WTC11 (cell line): Measurements from ENCODE around the gene CACNA1D. TPM values are rescaled to one million over a fixed set of nuclear protein-coding genes. Genes with fewer than 3 reads are reported as not detected.

Experiments used
- ATAC-seq: fragments of 200-7000 bp; cut with Tn5 transposase; 2 replicates; pipeline ENCODE4 v1.10.0; 2021; ENCODE audit warnings: mild to moderate bottlenecking, moderate library complexity
- CTCF ChIA-PET: fragments of 300-600 bp; sonication (Branson Sonifier 250); formaldehyde crosslinking; loops from one replicate; lab custom pipeline; 2021; ENCODE audit warnings: antibody characterized with exemption; lab: Charles Lee
- POLR2A ChIA-PET: fragments of 350-600 bp; sonication (Branson Sonifier 250); formaldehyde crosslinking; loops from one replicate; lab custom pipeline; 2021; ENCODE audit warnings: antibody characterized with exemption; lab: Charles Lee
- DNase-seq: peaks from one replicate; pipeline ENCODE4 v3.0.0; 2021; ENCODE audit warnings: low spot score
- H3K27ac Mint-ChIP-seq: 2 replicates; pipeline ENCODE4 v1.8.0; 2021; ENCODE audit warnings: mixed read lengths
- H3K27me3 Mint-ChIP-seq: 2 replicates; pipeline ENCODE4 v1.8.0; 2021; ENCODE audit warnings: low read depth, mild to moderate bottlenecking, moderate library complexity, mixed read lengths
- H3K36me3 Mint-ChIP-seq: 2 replicates; pipeline ENCODE4 v1.8.0; 2021; ENCODE audit warnings: mixed read lengths
- H3K4me1 Mint-ChIP-seq: 2 replicates; pipeline ENCODE4 v1.8.0; 2022; ENCODE audit warnings: mixed read lengths
- H3K4me3 Mint-ChIP-seq: 2 replicates; pipeline ENCODE4 v1.8.0; 2021; ENCODE audit warnings: mild to moderate bottlenecking, moderate library complexity, mixed read lengths
- H3K9me3 Mint-ChIP-seq: 2 replicates; pipeline ENCODE4 v1.8.0; 2021; ENCODE audit warnings: mixed read lengths
- CREM ChIP-seq: sonication (generic); formaldehyde crosslinking; IDR thresholded peaks from 2 replicates; pipeline ENCODE4 v1.8.1; 2022; ENCODE audit warnings: mild to moderate bottlenecking, missing genetic modification reagents, moderate library complexity
- FOXK1 ChIP-seq: sonication (generic); formaldehyde crosslinking; IDR thresholded peaks from 2 replicates; pipeline ENCODE4 v1.8.0; 2022; ENCODE audit warnings: mild to moderate bottlenecking, moderate library complexity, missing genetic modification reagents
- GABPB1 ChIP-seq: sonication (generic); formaldehyde crosslinking; IDR thresholded peaks from 2 replicates; pipeline ENCODE4 v1.8.1; 2023; ENCODE audit warnings: mild to moderate bottlenecking, missing genetic modification reagents
- HMGXB4 ChIP-seq: sonication (generic); formaldehyde crosslinking; IDR thresholded peaks from 2 replicates; pipeline ENCODE4 v1.8.1; 2023; ENCODE audit warnings: mild to moderate bottlenecking, moderate library complexity, missing genetic modification reagents
- JUN ChIP-seq: sonication (generic); formaldehyde crosslinking; IDR thresholded peaks from 2 replicates; pipeline ENCODE4 v1.8.0; 2023; ENCODE audit warnings: mild to moderate bottlenecking, missing genetic modification reagents
- MAX ChIP-seq: sonication (generic); formaldehyde crosslinking; IDR thresholded peaks from 2 replicates; pipeline ENCODE4 v1.8.0; 2022; ENCODE audit warnings: mild to moderate bottlenecking, missing genetic modification reagents
- RELA ChIP-seq: sonication (generic); formaldehyde crosslinking; IDR thresholded peaks from 2 replicates; pipeline ENCODE4 v1.8.1; 2022; ENCODE audit warnings: missing genetic modification reagents, mild to moderate bottlenecking, borderline replicate concordance
- ZBTB21 ChIP-seq: sonication (generic); formaldehyde crosslinking; IDR thresholded peaks from 2 replicates; pipeline ENCODE4 v1.8.1; 2023; ENCODE audit warnings: mild to moderate bottlenecking, missing genetic modification reagents, borderline replicate concordance
- ZMAT4 ChIP-seq: fragments of 250-450 bp; sonication (Bioruptor Pico); IDR thresholded peaks from 2 replicates; pipeline ENCODE4 v1.9.0; 2021; ENCODE audit warnings: mild to moderate bottlenecking
- ZNF121 ChIP-seq: sonication (generic); formaldehyde crosslinking; IDR thresholded peaks from 2 replicates; pipeline ENCODE4 v1.8.0; 2023; ENCODE audit warnings: missing genetic modification reagents
- total RNA-seq: library from RNA; stranded (reverse); gene quantifications from 3 replicates; pipeline ENCODE4 v1.2.3, GENCODE V29; 2021
- TF ChIP-seq, protein P1 (sequence below): sonication (generic); formaldehyde crosslinking; IDR thresholded peaks from 2 replicates; pipeline ENCODE4 v1.8.0; 2023; ENCODE audit warnings: mild to moderate bottlenecking, missing genetic modification reagents
- TF ChIP-seq, protein P2 (sequence below): sonication (generic); formaldehyde crosslinking; IDR thresholded peaks from 2 replicates; pipeline ENCODE4 v1.8.1; 2022; ENCODE audit warnings: mild to moderate bottlenecking, missing genetic modification reagents, moderate library complexity, borderline replicate concordance
- TF ChIP-seq, protein P3 (sequence below): sonication (generic); formaldehyde crosslinking; IDR thresholded peaks from 2 replicates; pipeline ENCODE4 v1.8.1; 2023; ENCODE audit warnings: mild to moderate bottlenecking, missing genetic modification reagents, borderline replicate concordance

The CACNA1D gene
- total RNA-seq, 1 experiment from 2014 or later: 2.3 TPM

DNA sequence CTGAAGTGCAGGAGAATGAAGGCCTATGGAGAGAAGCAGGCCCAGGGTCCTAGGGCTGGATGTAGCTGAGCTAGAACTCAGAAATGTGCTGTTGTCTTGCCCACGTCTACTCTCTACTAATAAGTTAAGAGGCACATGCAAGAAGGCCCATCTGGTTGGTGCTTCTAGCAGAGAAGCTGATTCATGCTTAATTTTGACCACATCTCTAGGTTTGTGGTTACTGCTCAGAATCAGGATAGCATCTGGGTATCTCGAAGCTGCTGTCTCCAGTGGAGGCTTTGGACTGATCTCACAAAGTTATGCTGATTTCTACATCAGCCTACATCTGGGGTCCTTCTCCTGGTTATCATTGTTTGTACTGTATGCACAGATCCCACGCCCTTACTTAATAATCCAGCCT, 87.3 kb downstream of the CACNA1D start (continued):
- TF ChIP-seq RELA (CRISPR knock-in tag): no peak

- H3K27ac Mint-ChIP-seq: no peak overlapping the region
- ATAC-seq: no peak
Observed at GRCh38 chr3:53583161-53583690, 88.8 kb downstream of the CACNA1D start.

More at GRCh38 chr3:53583161-53583690, 88.8 kb downstream of the CACNA1D start:
- TF ChIP-seq ZMAT4 (CRISPR knock-in tag): no peak
- TF ChIP-seq, protein P1, sequence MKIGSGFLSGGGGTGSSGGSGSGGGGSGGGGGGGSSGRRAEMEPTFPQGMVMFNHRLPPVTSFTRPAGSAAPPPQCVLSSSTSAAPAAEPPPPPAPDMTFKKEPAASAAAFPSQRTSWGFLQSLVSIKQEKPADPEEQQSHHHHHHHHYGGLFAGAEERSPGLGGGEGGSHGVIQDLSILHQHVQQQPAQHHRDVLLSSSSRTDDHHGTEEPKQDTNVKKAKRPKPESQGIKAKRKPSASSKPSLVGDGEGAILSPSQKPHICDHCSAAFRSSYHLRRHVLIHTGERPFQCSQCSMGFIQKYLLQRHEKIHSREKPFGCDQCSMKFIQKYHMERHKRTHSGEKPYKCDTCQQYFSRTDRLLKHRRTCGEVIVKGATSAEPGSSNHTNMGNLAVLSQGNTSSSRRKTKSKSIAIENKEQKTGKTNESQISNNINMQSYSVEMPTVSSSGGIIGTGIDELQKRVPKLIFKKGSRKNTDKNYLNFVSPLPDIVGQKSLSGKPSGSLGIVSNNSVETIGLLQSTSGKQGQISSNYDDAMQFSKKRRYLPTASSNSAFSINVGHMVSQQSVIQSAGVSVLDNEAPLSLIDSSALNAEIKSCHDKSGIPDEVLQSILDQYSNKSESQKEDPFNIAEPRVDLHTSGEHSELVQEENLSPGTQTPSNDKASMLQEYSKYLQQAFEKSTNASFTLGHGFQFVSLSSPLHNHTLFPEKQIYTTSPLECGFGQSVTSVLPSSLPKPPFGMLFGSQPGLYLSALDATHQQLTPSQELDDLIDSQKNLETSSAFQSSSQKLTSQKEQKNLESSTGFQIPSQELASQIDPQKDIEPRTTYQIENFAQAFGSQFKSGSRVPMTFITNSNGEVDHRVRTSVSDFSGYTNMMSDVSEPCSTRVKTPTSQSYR (CRISPR knock-in tag): no peak
- TF ChIP-seq, protein P2, sequence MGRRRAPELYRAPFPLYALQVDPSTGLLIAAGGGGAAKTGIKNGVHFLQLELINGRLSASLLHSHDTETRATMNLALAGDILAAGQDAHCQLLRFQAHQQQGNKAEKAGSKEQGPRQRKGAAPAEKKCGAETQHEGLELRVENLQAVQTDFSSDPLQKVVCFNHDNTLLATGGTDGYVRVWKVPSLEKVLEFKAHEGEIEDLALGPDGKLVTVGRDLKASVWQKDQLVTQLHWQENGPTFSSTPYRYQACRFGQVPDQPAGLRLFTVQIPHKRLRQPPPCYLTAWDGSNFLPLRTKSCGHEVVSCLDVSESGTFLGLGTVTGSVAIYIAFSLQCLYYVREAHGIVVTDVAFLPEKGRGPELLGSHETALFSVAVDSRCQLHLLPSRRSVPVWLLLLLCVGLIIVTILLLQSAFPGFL: no peak
- TF ChIP-seq, protein P3, sequence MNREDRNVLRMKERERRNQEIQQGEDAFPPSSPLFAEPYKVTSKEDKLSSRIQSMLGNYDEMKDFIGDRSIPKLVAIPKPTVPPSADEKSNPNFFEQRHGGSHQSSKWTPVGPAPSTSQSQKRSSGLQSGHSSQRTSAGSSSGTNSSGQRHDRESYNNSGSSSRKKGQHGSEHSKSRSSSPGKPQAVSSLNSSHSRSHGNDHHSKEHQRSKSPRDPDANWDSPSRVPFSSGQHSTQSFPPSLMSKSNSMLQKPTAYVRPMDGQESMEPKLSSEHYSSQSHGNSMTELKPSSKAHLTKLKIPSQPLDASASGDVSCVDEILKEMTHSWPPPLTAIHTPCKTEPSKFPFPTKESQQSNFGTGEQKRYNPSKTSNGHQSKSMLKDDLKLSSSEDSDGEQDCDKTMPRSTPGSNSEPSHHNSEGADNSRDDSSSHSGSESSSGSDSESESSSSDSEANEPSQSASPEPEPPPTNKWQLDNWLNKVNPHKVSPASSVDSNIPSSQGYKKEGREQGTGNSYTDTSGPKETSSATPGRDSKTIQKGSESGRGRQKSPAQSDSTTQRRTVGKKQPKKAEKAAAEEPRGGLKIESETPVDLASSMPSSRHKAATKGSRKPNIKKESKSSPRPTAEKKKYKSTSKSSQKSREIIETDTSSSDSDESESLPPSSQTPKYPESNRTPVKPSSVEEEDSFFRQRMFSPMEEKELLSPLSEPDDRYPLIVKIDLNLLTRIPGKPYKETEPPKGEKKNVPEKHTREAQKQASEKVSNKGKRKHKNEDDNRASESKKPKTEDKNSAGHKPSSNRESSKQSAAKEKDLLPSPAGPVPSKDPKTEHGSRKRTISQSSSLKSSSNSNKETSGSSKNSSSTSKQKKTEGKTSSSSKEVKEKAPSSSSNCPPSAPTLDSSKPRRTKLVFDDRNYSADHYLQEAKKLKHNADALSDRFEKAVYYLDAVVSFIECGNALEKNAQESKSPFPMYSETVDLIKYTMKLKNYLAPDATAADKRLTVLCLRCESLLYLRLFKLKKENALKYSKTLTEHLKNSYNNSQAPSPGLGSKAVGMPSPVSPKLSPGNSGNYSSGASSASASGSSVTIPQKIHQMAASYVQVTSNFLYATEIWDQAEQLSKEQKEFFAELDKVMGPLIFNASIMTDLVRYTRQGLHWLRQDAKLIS (CRISPR knock-in tag): no peak
- TF ChIP-seq CREM: no peak
- TF ChIP-seq FOXK1 (CRISPR knock-in tag): no peak
- no peak for TF ChIP-seq ZBTB21 (CRISPR knock-in tag)
- TF ChIP-seq GABPB1 (CRISPR knock-in tag): no peak
- no peak for TF ChIP-seq ZNF121
- TF ChIP-seq JUN (CRISPR knock-in tag): no peak
- no peak for TF ChIP-seq HMGXB4 (CRISPR knock-in tag)
- no peak for TF ChIP-seq MAX (CRISPR knock-in tag)
- CTCF ChIA-PET: no interaction called here
- H3K4me1 Mint-ChIP-seq: peaks cover 23% of the 10 kb centered on the region
- no peak overlapping the region for H3K4me3 Mint-ChIP-seq
- no peaks in the 10 kb centered on the region for H3K27me3 Mint-ChIP-seq
- H3K36me3 Mint-ChIP-seq: no peaks in the 10 kb centered on the region
- POLR2A ChIA-PET: interaction anchor here (0.6 kb wide), 1 partner anchor 272 kb away, joined by 3 read pairs; no protein-coding TSS in a partner anchor
- no peaks in the 10 kb centered on the region for H3K9me3 Mint-ChIP-seq
- DNase-seq: no peak
